ENCODE data around the gene PLEKHM2. TPM values are rescaled to one million over a fixed set of nuclear protein-coding genes. Genes with fewer than 3 reads are reported as not detected.

Gene PLEKHM2
- total and polyA plus RNA-seq, 2 of the 8 experiments (the other 6 are each of a cell fraction or from before 2014, with no cell fraction given) = 38.3 to 47.6 TPM

DNA sequence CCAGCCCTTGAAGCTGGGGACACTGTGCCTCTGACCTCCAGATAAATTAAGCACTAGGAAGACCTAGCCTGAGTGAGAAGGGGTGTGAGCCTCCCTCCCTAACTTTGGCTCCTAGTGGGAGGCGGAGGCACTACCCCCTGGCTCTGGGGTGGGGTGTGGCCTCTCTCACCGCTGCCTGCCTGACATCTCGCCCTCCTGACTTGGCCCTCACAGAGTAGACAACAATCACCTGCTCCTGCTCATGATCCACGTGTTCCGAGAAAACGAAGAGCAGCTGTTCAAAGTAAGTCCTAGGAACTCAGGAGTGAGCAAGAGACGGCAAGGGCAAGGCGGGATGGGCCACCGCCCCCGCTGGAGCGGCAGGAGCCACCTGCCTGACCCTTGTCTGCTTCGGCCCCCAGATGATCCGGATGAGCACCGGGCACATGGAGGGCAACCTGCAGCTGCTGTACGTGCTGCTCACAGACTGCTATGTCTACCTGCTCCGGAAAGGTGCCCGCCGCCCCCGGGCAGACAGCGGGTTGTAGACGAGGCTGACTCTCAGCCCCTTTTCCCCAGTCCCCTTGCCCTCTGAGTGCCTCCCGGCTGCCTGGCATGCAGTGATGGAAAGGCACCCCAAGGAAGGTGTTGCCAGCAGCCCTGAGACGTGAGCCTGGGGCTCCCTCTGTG is 43.9 kb downstream of the PLEKHM2 start:
- H2AFZ ChIP-seq (ENCODE audit: low read length) = no peak overlapping the region
- no peak overlapping the region for H3K23ac ChIP-seq (ENCODE audit: insufficient read length)
- no peaks in the 10 kb centered on the region for H3K79me1 ChIP-seq (ENCODE audit: low read depth, low read length)
- no peak overlapping the region for H3K4ac ChIP-seq (replicated peaks; ENCODE audit: insufficient read length, low read depth, low read length)
- no peak overlapping the region for H3K18ac ChIP-seq (ENCODE audit: extremely low read depth, low read length)
- H3K9ac ChIP-seq (replicated peaks in 1 of 4; ENCODE audit: extremely low read depth in 1 of 4, low read depth in 3 of 4, low read length in 3 of 4) = no peak overlapping the region
- H3K14ac ChIP-seq (ENCODE audit: insufficient read length) = no peak overlapping the region
- H4K91ac ChIP-seq (replicated peaks; ENCODE audit: insufficient read length, low read length) = no peak overlapping the region
- H4K8ac ChIP-seq (ENCODE audit: extremely low read depth, insufficient read depth, low read length) = peak overlapping the region; percentile 51
- H2BK15ac ChIP-seq (ENCODE audit: low read length) = no peak overlapping the region
- no peak overlapping the region for H4K5ac ChIP-seq (ENCODE audit: insufficient read length, low read depth, low read length)
- ChIA-PET CTCF (ENCODE audit: partially characterized antibody) (interaction anchor here (0.5 to 1.2 kb wide), 2 partner anchors 46 to 768 kb away, joined by 3 read pairs; no protein-coding TSS in a partner anchor), POLR2A (ENCODE audit: partially characterized antibody) (interaction anchor here (0.6 kb wide), 1 partner anchor 90 kb away, joined by 3 read pairs; no protein-coding TSS in a partner anchor)
- no peaks in the 10 kb centered on the region for H3K4me1 ChIP-seq (replicated peaks in 1 of 4; ENCODE audit: control insufficient read depth in 3 of 4, insufficient read depth in 4 of 4, low read length in 3 of 4)
- no peaks in the 10 kb centered on the region for H3K79me2 ChIP-seq (ENCODE audit: control insufficient read depth in 1 of 2, insufficient read depth in 2 of 2, low read length in 2 of 2)
- no peak overlapping the region for H3K56ac ChIP-seq (replicated peaks; ENCODE audit: insufficient read length, low read depth, low read length)
- peaks cover 4 to 20% (median 13%) of the 10 kb centered on the region in 4 experiments; a peak in 6 of 8 replicates for H3K36me3 ChIP-seq (ENCODE audit: control insufficient read depth in 2 of 4, insufficient read depth in 4 of 4, low read length in 3 of 4)
- no peak overlapping the region for H2AK5ac ChIP-seq (ENCODE audit: low read depth, low read length)
- DNase-seq (ENCODE audit: low read depth in 1 of 2, low spot score in 2 of 2) = no peak
- H2BK12ac ChIP-seq (ENCODE audit: low read depth, low read length) = no peak overlapping the region
- no peak overlapping the region for H3K27ac ChIP-seq (ENCODE audit: low read depth, low read length)
- H3K4me3 ChIP-seq (ENCODE audit: extremely low read depth in 1 of 4, insufficient read depth in 2 of 4, low read depth in 3 of 4, low read length in 4 of 4) = no peak overlapping the region
- H2BK20ac ChIP-seq (ENCODE audit: low read length) = no peak overlapping the region
- FAIRE-seq = no peak
- no peak overlapping the region for H3K4me2 ChIP-seq (ENCODE audit: insufficient read depth in 1 of 2, low read depth in 2 of 2, low read length in 2 of 2)
- H3K23me2 ChIP-seq (ENCODE audit: low read depth, low read length) = no peaks in the 10 kb centered on the region
- H3K9me3 ChIP-seq (ENCODE audit: insufficient read depth in 2 of 2, low read depth in 1 of 2, low read length in 1 of 2) = no peaks in the 10 kb centered on the region
- no peaks in the 10 kb centered on the region; a peak in 1 of 7 replicates for H3K27me3 ChIP-seq (replicated peaks in 1 of 4; ENCODE audit: control insufficient read depth in 3 of 4, extremely low read depth in 1 of 4, insufficient read depth in 3 of 4, low read length in 3 of 4)
- H4K20me1 ChIP-seq (replicated peaks in 1 of 2; ENCODE audit: control insufficient read depth in 1 of 2, insufficient read depth in 2 of 2, low read length in 2 of 2) = peaks cover 0 to 3% of the 10 kb centered on the region in 2 experiments
- no peak overlapping the region for H2BK120ac ChIP-seq (replicated peaks; ENCODE audit: low read depth, low read length)
- H2BK5ac ChIP-seq (ENCODE audit: low read depth, low read length) = no peak overlapping the region
- WGBS, 2 experiments (ENCODE audit: extremely low coverage in 1 of 2, insufficient coverage in 1 of 2, insufficient read length in 1 of 2, insufficient replicate concordance in 2 of 2, low coverage in 1 of 2, low lambda C conversion rate in 2 of 2, missing lambda C conversion rate in 1 of 2) = 93% methylated on average over 22 of the region's 23 CpGs; no CpG with 5 or more reads in 1 of the 2 experiments
- TF ChIP-seq GTF2F1 (IDR thresholded peaks at IDR 0.05; ENCODE audit: borderline replicate concordance, low read depth, low read length) (no peak), TAF7 (optimal IDR thresholded peaks at IDR 0.05; ENCODE audit: borderline replicate concordance, low read depth, low read length) (no peak), SP4 (IDR thresholded peaks at IDR 0.05; ENCODE audit: low read length) (no peak), ASH2L (IDR thresholded peaks at IDR 0.05; ENCODE audit: low read length) (no peak), KDM1A (IDR thresholded peaks at IDR 0.05; ENCODE audit: borderline replicate concordance, low read length) (no peak), POU5F1 (IDR thresholded peaks at IDR 0.05; ENCODE audit: low read depth, low read length) (no peak), FOSL1 (IDR thresholded peaks at IDR 0.05; ENCODE audit: insufficient read depth, low read depth, low read length) (no peak), CHD2 (IDR thresholded peaks at IDR 0.05; ENCODE audit: low read length) (no peak), GABPA (IDR thresholded peaks at IDR 0.05; ENCODE audit: borderline replicate concordance, insufficient read depth, low read length) (no peak), SP1 (IDR thresholded peaks at IDR 0.05; ENCODE audit: low read depth, low read length) (no peak), EP300 (IDR thresholded peaks at IDR 0.05; ENCODE audit: borderline replicate concordance in 1 of 2, low read depth in 2 of 2, low read length in 2 of 2) (no peak), HDAC6 (IDR thresholded peaks at IDR 0.05; ENCODE audit: low read depth, low read length) (no peak)
- TF ChIP-seq, protein P1, sequence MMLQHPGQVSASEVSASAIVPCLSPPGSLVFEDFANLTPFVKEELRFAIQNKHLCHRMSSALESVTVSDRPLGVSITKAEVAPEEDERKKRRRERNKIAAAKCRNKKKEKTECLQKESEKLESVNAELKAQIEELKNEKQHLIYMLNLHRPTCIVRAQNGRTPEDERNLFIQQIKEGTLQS (IDR thresholded peaks at IDR 0.05; ENCODE audit: insufficient read depth, low read depth, low read length) = no peak

Data from H1 (cell line).